Spleen (tissue), 11 donors: Measurements from ENCODE around the gene CAVIN4. TPM values are rescaled to one million over a fixed set of nuclear protein-coding genes. Genes with fewer than 3 reads are reported as not detected.
A peak's percentile ranks its signal among the peaks of the same experiment; 100 is the strongest.

Source experiments
- DNase-seq: peaks from one replicate; pipeline ENCODE4 v3.0.0-alpha.2; 2020
- H3K27ac ChIP-seq, 8 donors: fragments of 200-600 bp; sonication (generic) in 7 of 8; 1 replicate in 4 of 8; 2 replicates in 4 of 8; pipeline versions ENCODE4 v1.5.0 to v1.8.0; 2016 to 2021; ENCODE audit warnings: inconsistent platforms in 4 of 8, mild to moderate bottlenecking in 4 of 8, moderate library complexity in 1 of 8
- H3K27me3 ChIP-seq, 7 donors: fragments of 200-600 bp; sonication (generic) in 6 of 7; replicated peaks in 1 of 7; 1 replicate in 4 of 7; 2 replicates in 3 of 7; pipeline versions ENCODE4 v1.5.0 to v1.8.0; 2016 to 2021; ENCODE audit warnings: inconsistent platforms in 3 of 7, mild to moderate bottlenecking in 1 of 7
- H3K36me3 ChIP-seq, 6 donors: fragments of 200-600 bp; sonication (generic) in 5 of 6; 1 replicate in 4 of 6; 2 replicates in 2 of 6; pipeline versions ENCODE4 v1.5.0 to v1.8.0; 2016 to 2021; ENCODE audit warnings: inconsistent platforms in 2 of 6
- H3K4me1 ChIP-seq, 6 donors: fragments of 200-600 bp; sonication (generic) in 5 of 6; 1 replicate in 3 of 6; 2 replicates in 3 of 6; pipeline versions ENCODE4 v1.5.0 to v1.8.0; 2016 to 2021; ENCODE audit warnings: inconsistent platforms in 3 of 6
- H3K4me3 ChIP-seq, 8 donors: fragments of 200-600 bp; sonication (generic) in 7 of 8; 1 replicate in 4 of 8; 2 replicates in 4 of 8; pipeline versions ENCODE4 v1.5.0 to v1.8.0; 2016 to 2021; ENCODE audit warnings: inconsistent platforms in 4 of 8, mild to moderate bottlenecking in 4 of 8, moderate library complexity in 2 of 8
- H3K9me3 ChIP-seq, 8 donors: fragments of 200-600 bp; sonication (generic) in 7 of 8; 1 replicate in 4 of 8; 2 replicates in 4 of 8; pipeline versions ENCODE4 v1.5.0 to v1.8.0; 2016 to 2021; ENCODE audit warnings: inconsistent platforms in 4 of 8
- POLR2A ChIP-seq, 3 donors: fragments of 450-650 bp; IDR thresholded peaks; one replicate each; pipeline ENCODE4 v1.5.1; 2017; ENCODE audit warnings: antibody characterized with exemption in 3 of 3, mild to moderate bottlenecking in 1 of 3
- POLR2AphosphoS5 ChIP-seq, 3 donors: sonication (generic); formaldehyde crosslinking; IDR thresholded peaks; one replicate each; pipeline ENCODE4 v1.5.1; 2017; ENCODE audit warnings: antibody characterized with exemption in 3 of 3
- whole genome bisulfite sequencing, 5 donors: extraction: QIAGEN DNeasy Blood & Tissue Kit in 3 of 5; methylation state at CpG; one replicate each; pipeline versions ENCODE4 v1.1.5 to v1.1.7; 2013 to 2018; 5-methylcytosine and 5-hydroxymethylcytosine counted together
- intact Hi-C: fragments of 100-400 bp; cut with DNase I; formaldehyde crosslinking; loops from one replicate; pipeline ENCODE4 v1.15.0; 2023; ENCODE audit warnings: low total_unique reads
- polyA plus RNA-seq, 3 donors: library from polyadenylated mRNA; stranded (reverse); fragments of 200-250 nt; gene quantifications; one replicate each; pipeline ENCODE4 v1.2.1, GENCODE V29; 2013
- total RNA-seq, 7 donors: library from RNA; depleted of rRNA in 3 of 7; stranded (reverse); fragments of >200 nt in 3 of 7; fragmentation: NEBNext Ultra II Directional in 4 of 7; extraction: Animal tissue kit (Norgen Biotek cat#: 25700) in 4 of 7; gene quantifications; one replicate each; pipeline versions ENCODE4 v1.1.0 to v1.2.1, GENCODE V29; 2016 to 2021
- TF ChIP-seq, protein P1 (sequence below), 11 experiments: fragments of 200-600 bp in 7 of 11; fragments of 450-650 bp in 4 of 11; sonication (generic) in 4 of 11; IDR thresholded peaks in 8 of 11; conservative IDR thresholded peaks in 3 of 11; 1 replicate in 7 of 11; 2 replicates in 4 of 11; pipeline versions ENCODE4 v1.4.0 to v1.8.0; 2016 to 2021; ENCODE audit warnings: antibody characterized with exemption in 11 of 11, inconsistent platforms in 4 of 11, mild to moderate bottlenecking in 1 of 11
- donor health status: healthy with polysubstance abuse.
- donor health status: DM: no; HTN: no; CAD: no; lungs with moderate emphysema.
- donor health status: DM: no; HTN: no; CAD: no.
- donor health status: Bipolar disorder and iron deficiency.
- donor health status: healthy.
- donor health status: DM: no; HTN: no; CAD: no.
- donor health status: DM: yes; HTN: yes; CAD: no.

The CAVIN4 gene
- total and polyA plus RNA-seq, 10 donors: 0.08 to 0.43 (median 0.14) TPM; not detected in 1

GRCh38 chr9:100601216-100601615 is 23.3 kb downstream of the CAVIN4 start:
- Histone ChIP-seq H3K9me3 (no peaks in the 10 kb centered on the region), H3K36me3 (no peaks in the 10 kb centered on the region), H3K4me1 (peaks cover 0 to 17% (median 11%) of the 10 kb centered on the region in 6 donors), H3K4me3 (no peak overlapping the region), H3K27me3 (no peaks in the 10 kb centered on the region), H3K27ac (no peak overlapping the region)
- no peak for DNase-seq
- no peak for TF ChIP-seq POLR2AphosphoS5 (IDR thresholded peaks at IDR 0.05)
- TF ChIP-seq, protein P1, sequence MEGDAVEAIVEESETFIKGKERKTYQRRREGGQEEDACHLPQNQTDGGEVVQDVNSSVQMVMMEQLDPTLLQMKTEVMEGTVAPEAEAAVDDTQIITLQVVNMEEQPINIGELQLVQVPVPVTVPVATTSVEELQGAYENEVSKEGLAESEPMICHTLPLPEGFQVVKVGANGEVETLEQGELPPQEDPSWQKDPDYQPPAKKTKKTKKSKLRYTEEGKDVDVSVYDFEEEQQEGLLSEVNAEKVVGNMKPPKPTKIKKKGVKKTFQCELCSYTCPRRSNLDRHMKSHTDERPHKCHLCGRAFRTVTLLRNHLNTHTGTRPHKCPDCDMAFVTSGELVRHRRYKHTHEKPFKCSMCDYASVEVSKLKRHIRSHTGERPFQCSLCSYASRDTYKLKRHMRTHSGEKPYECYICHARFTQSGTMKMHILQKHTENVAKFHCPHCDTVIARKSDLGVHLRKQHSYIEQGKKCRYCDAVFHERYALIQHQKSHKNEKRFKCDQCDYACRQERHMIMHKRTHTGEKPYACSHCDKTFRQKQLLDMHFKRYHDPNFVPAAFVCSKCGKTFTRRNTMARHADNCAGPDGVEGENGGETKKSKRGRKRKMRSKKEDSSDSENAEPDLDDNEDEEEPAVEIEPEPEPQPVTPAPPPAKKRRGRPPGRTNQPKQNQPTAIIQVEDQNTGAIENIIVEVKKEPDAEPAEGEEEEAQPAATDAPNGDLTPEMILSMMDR (IDR thresholded peaks at IDR 0.05 in 8 of 11, conservative IDR thresholded peaks at IDR 0.05 in 3 of 11): peak in 6 of 11 experiments; percentile 14 to 48 (median 34)
- intact Hi-C loops: no loop called here

GRCh38 chr9:100602342-100602801 is 24.5 kb downstream of the CAVIN4 start:
- no peak overlapping the region for H3K27ac ChIP-seq
- no peaks in the 10 kb centered on the region for H3K36me3 ChIP-seq
- no peak for DNase-seq
- intact Hi-C loops: no loop called here
- TF ChIP-seq, protein P1 (IDR thresholded peaks at IDR 0.05 in 8 of 11, conservative IDR thresholded peaks at IDR 0.05 in 3 of 11): peak in 5 of 11 experiments; percentile 29 to 52 (median 34)
- no peak for TF ChIP-seq POLR2A (IDR thresholded peaks at IDR 0.05)
- no peak overlapping the region for H3K4me3 ChIP-seq
- no peaks in the 10 kb centered on the region for H3K9me3 ChIP-seq
- 34 to 44% (median 40%) methylated on average over 2 of the region's 2 CpGs for WGBS, 5 donors
- H3K4me1 ChIP-seq: peaks cover 0 to 17% (median 11%) of the 10 kb centered on the region in 6 donors
- H3K27me3 ChIP-seq: no peaks in the 10 kb centered on the region

- H3K4me1 ChIP-seq: no peaks in the 10 kb centered on the region
- no peaks in the 10 kb centered on the region for H3K27me3 ChIP-seq
- no peak overlapping the region for H3K4me3 ChIP-seq
- no peak for DNase-seq
- intact Hi-C loops: no loop called here
- no peaks in the 10 kb centered on the region for H3K9me3 ChIP-seq
- H3K36me3 ChIP-seq: no peaks in the 10 kb centered on the region
- 76 to 91% (median 83%) methylated on average over 1 of the region's 1 CpG for WGBS, 5 donors
- TF ChIP-seq POLR2A (IDR thresholded peaks at IDR 0.05): no peak
- no peak for TF ChIP-seq POLR2AphosphoS5 (IDR thresholded peaks at IDR 0.05)
- TF ChIP-seq, protein P1 (IDR thresholded peaks at IDR 0.05 in 8 of 11, conservative IDR thresholded peaks at IDR 0.05 in 3 of 11): no peak
- no peak overlapping the region for H3K27ac ChIP-seq
Measured at GRCh38 chr9:100605405-100605804, 27.5 kb downstream of the CAVIN4 start.

DNA sequence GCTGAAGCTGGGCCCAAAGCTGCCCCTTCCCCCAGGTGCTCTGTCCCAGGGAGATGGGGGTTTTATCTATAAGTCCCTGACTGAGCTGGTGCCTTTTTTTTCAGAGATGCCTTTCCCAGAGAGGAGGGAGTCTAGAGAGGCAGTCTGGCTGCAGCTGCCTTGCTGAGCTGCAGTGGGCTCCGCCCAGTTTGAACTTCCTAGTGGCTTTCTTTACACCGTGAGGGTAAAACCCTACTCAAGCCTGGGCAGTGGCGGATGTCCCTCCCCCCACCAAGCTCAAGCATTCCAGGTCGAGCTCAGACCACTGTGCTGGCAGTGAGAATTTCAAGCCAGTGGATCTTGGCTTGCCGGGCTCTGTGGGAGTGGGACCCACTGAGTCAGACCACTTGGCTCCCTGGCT is 41.3 kb downstream of the CAVIN4 start:
- H3K4me1 ChIP-seq: no peaks in the 10 kb centered on the region
- intact Hi-C loops: no loop called here
- H3K27ac ChIP-seq: no peak overlapping the region
- no peaks in the 10 kb centered on the region for H3K36me3 ChIP-seq
- peaks cover 0 to 11% (median 0%) of the 10 kb centered on the region in 7 donors for H3K27me3 ChIP-seq
- no peak overlapping the region for H3K4me3 ChIP-seq
- H3K9me3 ChIP-seq: peaks cover 0 to 34% (median 11%) of the 10 kb centered on the region in 8 donors
- no peak for TF ChIP-seq POLR2A (IDR thresholded peaks at IDR 0.05)
- TF ChIP-seq, protein P1 (IDR thresholded peaks at IDR 0.05 in 8 of 11, conservative IDR thresholded peaks at IDR 0.05 in 3 of 11): no peak
- no peak for TF ChIP-seq POLR2AphosphoS5 (IDR thresholded peaks at IDR 0.05)
- WGBS, 5 donors: 50 to 86% (median 65%) methylated on average over 2 to 5 of the region's 5 CpGs
- DNase-seq: no peak
